H1 (cell line): ENCODE measurements around the gene CD38. TPM values are rescaled to one million over a fixed set of nuclear protein-coding genes. Genes with fewer than 3 reads are reported as not detected.

Source experiments
- CTCF ChIA-PET: fragments of 300-600 bp; sonication (Branson Sonifier 250); formaldehyde crosslinking; loops from one replicate; lab custom pipeline; 2021; ENCODE audit not compliant: partially characterized antibody; lab: Charles Lee
- POLR2A ChIA-PET: fragments of 300-600 bp; sonication (Branson Sonifier 250); formaldehyde crosslinking; loops from one replicate; lab custom pipeline; 2021; ENCODE audit warnings: inconsistent platforms; ENCODE audit not compliant: partially characterized antibody; lab: Charles Lee
- DNase-seq, 2 experiments: peaks; one replicate each; pipeline versions ENCODE4 v3.0.0 to v3.0.0-alpha.2; 2010 to 2022; ENCODE audit warnings: low spot score in 2 of 2, low read depth in 1 of 2, mixed read lengths in 1 of 2
- FAIRE-seq: peaks from 2 replicates; lab custom pipeline; 2011; peaks lifted over from hg19 to GRCh38; lab: Jason Lieb, UNC
- H2AFZ ChIP-seq: 2 replicates; pipeline ENCODE4 v1.8.1; 2012; ENCODE audit warnings: low read length, inconsistent platforms
- H2AK5ac ChIP-seq: 2 replicates; pipeline ENCODE4 v1.6.1; 2013; ENCODE audit warnings: low read depth, low read length
- H2BK120ac ChIP-seq: replicated peaks from 2 replicates; pipeline ENCODE3; 2013; ENCODE audit warnings: low read depth, low read length, inconsistent platforms
- H2BK12ac ChIP-seq: 2 replicates; pipeline ENCODE4 v1.6.1; 2013; ENCODE audit warnings: low read depth, low read length
- H2BK15ac ChIP-seq: 2 replicates; pipeline ENCODE4 v1.6.1; 2013; ENCODE audit warnings: low read length
- H2BK20ac ChIP-seq: 2 replicates; pipeline ENCODE4 v1.6.1; 2013; ENCODE audit warnings: low read length
- H2BK5ac ChIP-seq: 2 replicates; pipeline ENCODE4 v1.6.1; 2013; ENCODE audit warnings: low read depth, low read length
- H3K14ac ChIP-seq: 2 replicates; pipeline ENCODE4 v1.6.1; 2013; ENCODE audit warnings: inconsistent platforms; ENCODE audit not compliant: insufficient read length
- H3K18ac ChIP-seq: 2 replicates; pipeline ENCODE4 v1.6.1; 2013; ENCODE audit warnings: low read length; ENCODE audit errors: extremely low read depth
- H3K23ac ChIP-seq: 2 replicates; pipeline ENCODE4 v1.6.1; 2013; ENCODE audit warnings: inconsistent platforms; ENCODE audit not compliant: insufficient read length
- H3K23me2 ChIP-seq: 2 replicates; pipeline ENCODE4 v1.6.1; 2013; ENCODE audit warnings: low read depth, low read length
- H3K27ac ChIP-seq: 2 replicates; pipeline ENCODE4 v1.6.1; 2011; ENCODE audit warnings: low read depth, low read length, inconsistent platforms
- H3K27me3 ChIP-seq, 4 experiments: replicated peaks in 1 of 4; 1 replicate in 1 of 4; 2 replicates in 3 of 4; pipeline versions ENCODE4 v1.6.1 to v1.8.1; 2011 to 2013; ENCODE audit warnings: low read length in 3 of 4, mild to moderate bottlenecking in 3 of 4, inconsistent platforms in 2 of 4, mixed read lengths in 2 of 4, moderate library complexity in 1 of 4; ENCODE audit not compliant: control insufficient read depth in 3 of 4, insufficient read depth in 3 of 4; ENCODE audit errors: extremely low read depth in 1 of 4
- H3K36me3 ChIP-seq, 4 experiments: 2 replicates each; pipeline versions ENCODE4 v1.6.1 to v1.8.1; 2011 to 2013; ENCODE audit warnings: mild to moderate bottlenecking in 4 of 4, low read length in 3 of 4, moderate library complexity in 2 of 4, control low read depth in 1 of 4, inconsistent platforms in 1 of 4; ENCODE audit not compliant: insufficient read depth in 4 of 4, control insufficient read depth in 2 of 4
- H3K4ac ChIP-seq: replicated peaks from 2 replicates; pipeline ENCODE3; 2013; ENCODE audit warnings: low read length, low read depth, mixed read lengths, inconsistent platforms; ENCODE audit not compliant: insufficient read length
- H3K4me1 ChIP-seq, 4 experiments: replicated peaks in 1 of 4; 1 replicate in 1 of 4; 2 replicates in 3 of 4; pipeline versions ENCODE4 v1.6.1 to v1.8.1; 2011 to 2013; ENCODE audit warnings: low read length in 3 of 4, inconsistent platforms in 2 of 4, mixed read lengths in 1 of 4; ENCODE audit not compliant: insufficient read depth in 4 of 4, control insufficient read depth in 3 of 4
- H3K4me2 ChIP-seq, 2 experiments: 2 replicates each; pipeline versions ENCODE4 v1.6.1 to v1.8.1; 2011 to 2013; ENCODE audit warnings: low read depth in 2 of 2, low read length in 2 of 2, control low read depth in 1 of 2, inconsistent platforms in 1 of 2, mild to moderate bottlenecking in 1 of 2; ENCODE audit not compliant: insufficient read depth in 1 of 2
- H3K4me3 ChIP-seq, 4 experiments: fragments of 200-600, 300-600 bp in 1 of 4; sonication (generic), shearing (Covaris generic), sonication (Bioruptor Twin) in 1 of 4; 2 replicates each; pipeline versions ENCODE4 v1.5.1 to v1.8.1; 2011 to 2016; ENCODE audit warnings: low read length in 4 of 4, low read depth in 3 of 4, control low read depth in 2 of 4, inconsistent platforms in 2 of 4, mild to moderate bottlenecking in 2 of 4, mixed read lengths in 1 of 4, moderate library complexity in 1 of 4; ENCODE audit not compliant: insufficient read depth in 2 of 4; ENCODE audit errors: extremely low read depth in 1 of 4
- H3K56ac ChIP-seq: replicated peaks from 2 replicates; pipeline ENCODE3; 2013; ENCODE audit warnings: low read depth, mild to moderate bottlenecking, mixed read lengths, low read length, inconsistent platforms; ENCODE audit not compliant: insufficient read length
- H3K79me1 ChIP-seq: 2 replicates; pipeline ENCODE4 v1.6.1; 2013; ENCODE audit warnings: low read depth, low read length, control low read depth
- H3K79me2 ChIP-seq, 2 experiments: 2 replicates each; pipeline versions ENCODE4 v1.6.1 to v1.8.1; 2012 to 2013; ENCODE audit warnings: low read length in 2 of 2, mild to moderate bottlenecking in 2 of 2, inconsistent platforms in 1 of 2; ENCODE audit not compliant: insufficient read depth in 2 of 2, control insufficient read depth in 1 of 2
- H3K9ac ChIP-seq, 4 experiments: replicated peaks in 1 of 4; 1 replicate in 1 of 4; 2 replicates in 3 of 4; pipeline versions ENCODE4 v1.6.1 to v1.8.1; 2011 to 2013; ENCODE audit warnings: low read depth in 3 of 4, low read length in 3 of 4, control low read depth in 2 of 4, mild to moderate bottlenecking in 2 of 4, moderate library complexity in 2 of 4, inconsistent platforms in 1 of 4; ENCODE audit errors: extremely low read depth in 1 of 4
- H3K9me3 ChIP-seq, 2 experiments: 2 replicates each; pipeline versions ENCODE4 v1.6.1 to v1.8.1; 2012 to 2013; ENCODE audit warnings: mild to moderate bottlenecking in 2 of 2, moderate library complexity in 2 of 2, control low read depth in 1 of 2, inconsistent platforms in 1 of 2, low read depth in 1 of 2, low read length in 1 of 2, mixed read lengths in 1 of 2; ENCODE audit not compliant: insufficient read depth in 2 of 2
- H4K20me1 ChIP-seq, 2 experiments: replicated peaks in 1 of 2; 2 replicates each; pipeline versions ENCODE3 to v1.8.1; 2011 to 2013; ENCODE audit warnings: inconsistent platforms in 2 of 2, low read length in 2 of 2, mild to moderate bottlenecking in 1 of 2; ENCODE audit not compliant: insufficient read depth in 2 of 2, control insufficient read depth in 1 of 2
- H4K5ac ChIP-seq: 2 replicates; pipeline ENCODE4 v1.6.1; 2013; ENCODE audit warnings: low read length, low read depth, mixed read lengths, inconsistent platforms; ENCODE audit not compliant: insufficient read length
- H4K8ac ChIP-seq: 2 replicates; pipeline ENCODE4 v1.8.0; 2013; ENCODE audit warnings: mild to moderate bottlenecking, moderate library complexity, low read length, inconsistent platforms; ENCODE audit not compliant: insufficient read depth; ENCODE audit errors: extremely low read depth
- H4K91ac ChIP-seq: replicated peaks from 2 replicates; pipeline ENCODE3; 2013; ENCODE audit warnings: low read length, mixed read lengths, inconsistent platforms; ENCODE audit not compliant: insufficient read length
- CEBPB ChIP-seq: IDR thresholded peaks from 2 replicates; pipeline ENCODE4 v1.6.1; 2012; ENCODE audit warnings: low read depth, low read length
- CHD2 ChIP-seq: IDR thresholded peaks from 2 replicates; pipeline ENCODE4 v1.6.1; 2012; ENCODE audit warnings: low read length, improper control_type of control experiment
- EGR1 ChIP-seq: IDR thresholded peaks from 2 replicates; pipeline ENCODE4 v1.6.1; 2011; ENCODE audit warnings: low read depth, low read length, borderline replicate concordance
- POLR2AphosphoS5 ChIP-seq: IDR thresholded peaks from 2 replicates; pipeline ENCODE4 v1.6.1; 2011; ENCODE audit warnings: low read depth, low read length
- RAD21 ChIP-seq, 2 experiments: IDR thresholded peaks in 1 of 2; conservative IDR thresholded peaks in 1 of 2; 2 replicates each; pipeline ENCODE4 v1.6.1; 2011; ENCODE audit warnings: low read depth in 2 of 2, low read length in 2 of 2, improper control_type of control experiment in 1 of 2, inconsistent platforms in 1 of 2, mild to moderate bottlenecking in 1 of 2, moderate library complexity in 1 of 2
- RXRA ChIP-seq: IDR thresholded peaks from 2 replicates; pipeline ENCODE4 v1.6.1; 2011; ENCODE audit warnings: low read depth, mild to moderate bottlenecking, low read length, moderate library complexity; ENCODE audit not compliant: insufficient read depth
- TAF7 ChIP-seq: optimal IDR thresholded peaks from 2 replicates; pipeline ENCODE3; 2011; ENCODE audit warnings: low read depth, mild to moderate bottlenecking, inconsistent platforms, low read length, moderate library complexity, borderline replicate concordance
- WGBS, 2 experiments: shearing (Covaris generic) in 1 of 2; methylation state at CpG; one replicate each; pipeline versions ENCODE4 v1.1.6 to v1.1.7; 2013 to 2015; ENCODE audit warnings: low lambda C conversion rate in 2 of 2, mixed read lengths in 2 of 2, inconsistent platforms in 1 of 2, low coverage in 1 of 2, missing lambda C conversion rate in 1 of 2; ENCODE audit not compliant: insufficient replicate concordance in 2 of 2, insufficient coverage in 1 of 2, insufficient read length in 1 of 2; ENCODE audit errors: extremely low coverage in 1 of 2, missing lambda C conversion rate in 1 of 2; 5-methylcytosine and 5-hydroxymethylcytosine counted together
- polyA plus RNA-seq, 7 experiments: library from polyadenylated mRNA; depleted of rRNA in 3 of 7; stranded (reverse) in 5 of 7; unstranded in 2 of 7; fragments of >200 nt in 5 of 7; fragments of 200-250 nt in 2 of 7; gene quantifications; 1 replicate in 5 of 7; 2 replicates in 1 of 7; 4 replicates in 1 of 7; pipeline versions ENCODE4 v1.2.1 to v1.2.3, GENCODE V29; 2011 to 2013; ENCODE audit warnings: missing spikeins in 2 of 7, mixed read lengths in 2 of 7
- total RNA-seq: library from RNA; stranded (reverse); fragmentation: NEBNext Ultra II Directional; extraction: Animal tissue kit (Norgen Biotek cat#: 25700); gene quantifications from 2 replicates; pipeline ENCODE4 v1.2.1, GENCODE V29; 2021
- TF ChIP-seq, protein P1 (sequence below): IDR thresholded peaks from 2 replicates; pipeline ENCODE4 v1.6.1; 2012; ENCODE audit warnings: inconsistent platforms

CD38 gene
- total and polyA plus RNA-seq, 2 of the 8 experiments (the other 6 are each of a cell fraction or from before 2014, with no cell fraction given) = 0.14 to 0.24 TPM

DNA sequence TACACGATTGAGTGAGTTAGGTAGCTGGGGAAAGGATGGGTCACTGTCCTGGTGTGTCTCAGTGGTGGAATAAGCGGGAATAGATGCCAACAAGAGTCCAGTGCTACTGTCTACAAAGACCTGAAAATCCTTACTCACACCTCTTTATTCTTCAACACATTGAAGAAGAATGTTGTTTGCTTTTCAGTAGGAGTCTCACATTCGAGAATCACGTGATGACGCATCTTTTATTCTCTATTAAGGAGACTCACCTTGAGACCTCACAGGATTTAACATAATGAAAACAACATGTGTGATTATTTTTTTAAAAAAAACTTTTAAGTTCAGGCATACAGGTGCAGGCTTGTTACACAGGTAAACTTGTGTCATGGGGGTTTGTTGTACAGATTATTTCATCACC lies 75.2 kb downstream of the CD38 start:
- Histone ChIP-seq H2BK120ac (no peak overlapping the region), H3K4ac (no peak overlapping the region), H3K27ac (no peak overlapping the region), H3K79me2 (no peaks in the 10 kb centered on the region), H3K27me3 (peaks cover 0 to 1% (median 0%) of the 10 kb centered on the region in 4 experiments; a peak in 1 of 7 replicates), H2BK5ac (no peak overlapping the region), H3K4me1 (no peaks in the 10 kb centered on the region), H4K5ac (no peak overlapping the region), H3K18ac (no peak overlapping the region), H3K9me3 (no peaks in the 10 kb centered on the region), H3K9ac (no peak overlapping the region), H3K4me3 (no peak overlapping the region), H2AFZ (no peak overlapping the region), H4K8ac (no peak overlapping the region), H3K79me1 (no peaks in the 10 kb centered on the region), H2BK15ac (no peak overlapping the region), H3K36me3 (no peaks in the 10 kb centered on the region), H2BK12ac (no peak overlapping the region), H2AK5ac (no peak overlapping the region), H3K23ac (no peak overlapping the region), H3K14ac (no peak overlapping the region), H3K23me2 (no peaks in the 10 kb centered on the region), H3K4me2 (no peak overlapping the region), H3K56ac (no peak overlapping the region), H4K20me1 (no peaks in the 10 kb centered on the region), H4K91ac (no peak overlapping the region), H2BK20ac (no peak overlapping the region)
- POLR2A ChIA-PET = no interaction called here
- TF ChIP-seq RAD21 (IDR thresholded peaks at IDR 0.05 in 1 of 2, conservative IDR thresholded peaks at IDR 0.05 in 1 of 2; ENCODE audit: low read depth in 2 of 2, low read length in 2 of 2) (no peak), RXRA (no peak), CEBPB (no peak), CHD2 (no peak), EGR1 (no peak), POLR2AphosphoS5 (no peak), TAF7 (no peak)
- TF ChIP-seq, protein P1, sequence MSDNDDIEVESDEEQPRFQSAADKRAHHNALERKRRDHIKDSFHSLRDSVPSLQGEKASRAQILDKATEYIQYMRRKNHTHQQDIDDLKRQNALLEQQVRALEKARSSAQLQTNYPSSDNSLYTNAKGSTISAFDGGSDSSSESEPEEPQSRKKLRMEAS = no peak
- FAIRE-seq (no peak), DNase-seq (no peak)
- WGBS, 2 experiments = 92% methylated on average over 5 of the region's 5 CpGs; no CpG with 5 or more reads in 1 of the 2 experiments
- CTCF ChIA-PET = interaction anchor here (0.6 kb wide), 1 partner anchor 17 kb away, joined by 3 read pairs; no protein-coding TSS in a partner anchor
